Vagina (tissue), 2 donors: ENCODE measurements around the gene SPHK2. TPM values are rescaled to one million over a fixed set of nuclear protein-coding genes. Genes with fewer than 3 reads are reported as not detected.
A peak's percentile ranks its signal among the peaks of the same experiment; 100 is the strongest.

Experiments used
- DNase-seq, 2 donors: peaks; one replicate each; pipeline ENCODE4 v3.0.0-alpha.2; 2017; ENCODE audit errors: extremely low spot score in 2 of 2
- H3K27ac ChIP-seq: fragments of 200-600 bp; sonication (generic); one replicate; pipeline ENCODE4 v1.5.1; 2019
- H3K27me3 ChIP-seq: fragments of 200-600 bp; sonication (generic); one replicate; pipeline ENCODE4 v1.5.1; 2019
- H3K36me3 ChIP-seq, 2 donors: fragments of 200-600 bp; sonication (generic); one replicate each; pipeline ENCODE4 v1.5.1; 2017 to 2019
- H3K4me1 ChIP-seq: fragments of 200-600 bp; sonication (generic); one replicate; pipeline ENCODE4 v1.5.1; 2019
- H3K4me3 ChIP-seq, 2 donors: fragments of 200-600 bp; sonication (generic); 1 replicate in 1 of 2; 2 replicates in 1 of 2; pipeline ENCODE4 v1.5.1; 2016 to 2019
- H3K9me3 ChIP-seq: fragments of 200-600 bp; sonication (generic); one replicate; pipeline ENCODE4 v1.5.1; 2019
- POLR2A ChIP-seq, 2 donors: fragments of 450-650 bp; IDR thresholded peaks; one replicate each; pipeline ENCODE4 v1.6.1; 2017; ENCODE audit warnings: antibody characterized with exemption in 2 of 2, mild to moderate bottlenecking in 2 of 2, moderate library complexity in 2 of 2
- POLR2AphosphoS5 ChIP-seq, 2 donors: sonication (generic); formaldehyde crosslinking; IDR thresholded peaks; one replicate each; pipeline ENCODE4 v1.9.0; 2017; ENCODE audit warnings: antibody characterized with exemption in 2 of 2, mild to moderate bottlenecking in 2 of 2, low read depth in 1 of 2; ENCODE audit not compliant: insufficient read depth in 1 of 2
- intact Hi-C: fragments of 100-400 bp; cut with DNase I; formaldehyde crosslinking; loops from one replicate; pipeline ENCODE4 v1.15.1; 2023
- total RNA-seq: library from RNA; depleted of rRNA; stranded (reverse); fragments of >200 nt; gene quantifications from one replicate; pipeline ENCODE4 v1.2.3, GENCODE V29; 2016
- TF ChIP-seq, protein P1 (sequence below), 3 experiments: fragments of 450-650 bp in 2 of 3; fragments of 200-600 bp in 1 of 3; sonication (generic) in 1 of 3; IDR thresholded peaks; one replicate each; pipeline ENCODE4 v1.5.1; 2017 to 2019; ENCODE audit warnings: antibody characterized with exemption in 3 of 3, mild to moderate bottlenecking in 2 of 3, moderate library complexity in 2 of 3

SPHK2 gene
- total RNA-seq, 1 donor from 2014 or later, result 19.9 TPM

DNA sequence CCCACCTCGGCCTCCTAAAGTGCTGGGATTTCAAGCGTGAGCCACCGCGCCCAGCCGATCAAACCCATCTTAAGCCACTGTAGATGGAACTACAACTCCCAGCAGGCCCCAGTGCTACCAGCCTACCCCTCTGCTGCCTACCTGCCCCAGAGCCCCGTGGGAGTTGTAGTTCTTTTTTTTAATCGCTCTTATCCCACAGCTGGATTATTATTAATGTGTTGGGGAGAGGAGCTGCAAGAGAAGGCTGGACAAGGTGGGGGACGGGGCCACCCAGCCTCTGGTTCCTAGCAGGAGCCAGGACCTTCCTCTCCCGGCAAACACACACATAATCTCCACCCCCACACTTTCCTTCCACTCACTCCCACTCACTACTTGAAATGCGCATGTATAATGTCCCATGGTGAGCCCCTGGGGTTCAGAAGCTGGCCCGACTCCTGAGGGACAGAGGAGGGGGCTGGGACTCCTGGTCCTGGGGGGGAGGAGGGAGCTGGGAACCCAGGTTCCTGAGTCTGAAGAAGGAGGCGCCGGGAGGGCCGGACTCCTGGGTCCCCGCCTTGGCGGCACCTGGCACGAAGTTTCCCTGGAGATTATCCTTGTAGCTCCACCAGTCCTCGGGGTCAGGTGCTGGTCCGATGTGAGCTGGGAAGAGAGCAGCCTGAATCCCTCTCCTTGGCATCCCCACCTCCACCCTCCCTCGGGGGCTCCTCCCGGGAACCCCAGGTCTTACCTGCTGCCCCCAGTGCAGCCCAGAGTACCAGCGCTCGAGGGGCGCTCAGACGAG lies 25.7 kb downstream of the SPHK2 start:
- Histone ChIP-seq H3K36me3 (no peaks in the 10 kb centered on the region), H3K9me3 (no peaks in the 10 kb centered on the region), H3K4me3 (peak overlapping the region; percentile 56 to 64), H3K27ac (peak overlapping the region; percentile 96), H3K4me1 (peaks cover 16% of the 10 kb centered on the region), H3K27me3 (no peaks in the 10 kb centered on the region)
- intact Hi-C loops, result loop anchor here (5.0 kb wide), 2 partner anchors 62 to 137 kb away; no protein-coding TSS in a partner anchor
- TF ChIP-seq POLR2AphosphoS5 (IDR thresholded peaks at IDR 0.05; ENCODE audit: insufficient read depth in 1 of 2, low read depth in 1 of 2) (peak; percentile 57 to 92), POLR2A (IDR thresholded peaks at IDR 0.05) (peak in 1 of 2 donors; percentile 8)
- TF ChIP-seq, protein P1, sequence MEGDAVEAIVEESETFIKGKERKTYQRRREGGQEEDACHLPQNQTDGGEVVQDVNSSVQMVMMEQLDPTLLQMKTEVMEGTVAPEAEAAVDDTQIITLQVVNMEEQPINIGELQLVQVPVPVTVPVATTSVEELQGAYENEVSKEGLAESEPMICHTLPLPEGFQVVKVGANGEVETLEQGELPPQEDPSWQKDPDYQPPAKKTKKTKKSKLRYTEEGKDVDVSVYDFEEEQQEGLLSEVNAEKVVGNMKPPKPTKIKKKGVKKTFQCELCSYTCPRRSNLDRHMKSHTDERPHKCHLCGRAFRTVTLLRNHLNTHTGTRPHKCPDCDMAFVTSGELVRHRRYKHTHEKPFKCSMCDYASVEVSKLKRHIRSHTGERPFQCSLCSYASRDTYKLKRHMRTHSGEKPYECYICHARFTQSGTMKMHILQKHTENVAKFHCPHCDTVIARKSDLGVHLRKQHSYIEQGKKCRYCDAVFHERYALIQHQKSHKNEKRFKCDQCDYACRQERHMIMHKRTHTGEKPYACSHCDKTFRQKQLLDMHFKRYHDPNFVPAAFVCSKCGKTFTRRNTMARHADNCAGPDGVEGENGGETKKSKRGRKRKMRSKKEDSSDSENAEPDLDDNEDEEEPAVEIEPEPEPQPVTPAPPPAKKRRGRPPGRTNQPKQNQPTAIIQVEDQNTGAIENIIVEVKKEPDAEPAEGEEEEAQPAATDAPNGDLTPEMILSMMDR (IDR thresholded peaks at IDR 0.05), result no peak
- DNase-seq, result no peak

DNA sequence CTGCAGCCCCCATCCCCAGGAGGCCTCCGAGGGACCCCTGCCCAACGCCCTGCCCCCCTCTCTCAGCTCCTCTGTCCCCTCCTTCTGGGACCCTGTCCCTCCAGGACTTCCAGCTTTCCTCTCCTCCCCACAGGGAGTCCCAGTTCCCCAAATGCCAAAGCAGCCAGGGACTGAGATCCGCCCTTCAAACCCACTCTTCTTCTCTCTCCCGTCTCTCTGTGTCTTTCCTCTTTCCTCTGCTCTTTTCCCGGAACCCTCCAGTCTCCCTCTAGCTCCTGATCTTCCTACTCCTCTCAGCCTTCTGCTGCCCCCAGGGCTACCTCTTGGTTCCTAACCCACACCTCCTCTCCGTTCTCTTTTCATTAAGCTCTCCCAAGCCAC lies 26.3 kb downstream of the SPHK2 start:
- Histone ChIP-seq H3K9me3 (no peaks in the 10 kb centered on the region), H3K4me3 (peak overlapping the region; percentile 56 to 64), H3K27me3 (no peaks in the 10 kb centered on the region), H3K4me1 (peaks cover 16% of the 10 kb centered on the region), H3K36me3 (no peaks in the 10 kb centered on the region), H3K27ac (peak overlapping the region; percentile 96)
- no peak for TF ChIP-seq POLR2AphosphoS5 (IDR thresholded peaks at IDR 0.05; ENCODE audit: insufficient read depth in 1 of 2, low read depth in 1 of 2)
- TF ChIP-seq, protein P1 (IDR thresholded peaks at IDR 0.05), result no peak
- no peak for TF ChIP-seq POLR2A (IDR thresholded peaks at IDR 0.05)
- intact Hi-C loops, result loop anchor here (5.0 kb wide), 2 partner anchors 62 to 137 kb away; no protein-coding TSS in a partner anchor
- no peak for DNase-seq

DNA sequence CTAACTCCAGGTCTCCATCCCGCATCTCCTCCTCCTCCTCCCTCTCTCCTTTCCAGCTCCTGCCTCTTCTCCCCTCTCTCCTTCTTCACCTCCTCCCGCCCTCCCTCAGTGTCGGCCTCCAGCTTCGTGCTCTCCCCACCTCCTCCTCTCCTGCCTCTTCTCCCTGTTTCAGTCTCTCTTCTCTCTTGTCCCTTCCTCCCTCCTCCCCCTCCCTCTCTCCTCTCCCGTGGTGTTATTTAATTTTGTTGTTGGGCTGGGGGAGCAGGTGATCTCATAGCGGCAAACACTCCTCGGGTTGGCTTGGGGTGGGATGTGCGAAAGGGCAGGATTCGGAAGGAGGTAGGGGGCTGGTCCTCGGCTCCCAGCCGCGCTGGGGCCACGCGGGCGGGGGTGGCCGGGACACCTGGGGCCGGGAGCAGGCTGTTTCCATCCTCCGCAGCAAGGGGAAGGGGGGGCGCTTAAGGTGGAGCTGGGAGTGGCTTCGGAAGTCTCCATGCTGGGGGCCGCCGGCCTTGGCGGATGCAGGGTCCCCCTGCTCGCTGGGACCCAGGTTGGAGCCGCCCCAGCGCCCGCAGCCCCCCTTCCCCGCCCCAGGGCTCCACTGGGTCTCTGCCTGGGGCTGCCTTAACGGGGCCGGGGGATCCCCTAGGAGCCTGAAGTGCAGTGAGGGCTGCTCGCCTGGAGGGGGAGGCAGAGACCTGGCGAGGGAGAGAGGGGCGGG lies 26.9 kb downstream of the SPHK2 start, which contains the start of gene CA11:
Gene CA11, minus strand, starts transcription at position 187 of the 721 bp plus-strand sequence. CDS start 555 bp downstream, outside the sequence.
- peak in 1 of 2 donors; percentile 94 for DNase-seq

DNA sequence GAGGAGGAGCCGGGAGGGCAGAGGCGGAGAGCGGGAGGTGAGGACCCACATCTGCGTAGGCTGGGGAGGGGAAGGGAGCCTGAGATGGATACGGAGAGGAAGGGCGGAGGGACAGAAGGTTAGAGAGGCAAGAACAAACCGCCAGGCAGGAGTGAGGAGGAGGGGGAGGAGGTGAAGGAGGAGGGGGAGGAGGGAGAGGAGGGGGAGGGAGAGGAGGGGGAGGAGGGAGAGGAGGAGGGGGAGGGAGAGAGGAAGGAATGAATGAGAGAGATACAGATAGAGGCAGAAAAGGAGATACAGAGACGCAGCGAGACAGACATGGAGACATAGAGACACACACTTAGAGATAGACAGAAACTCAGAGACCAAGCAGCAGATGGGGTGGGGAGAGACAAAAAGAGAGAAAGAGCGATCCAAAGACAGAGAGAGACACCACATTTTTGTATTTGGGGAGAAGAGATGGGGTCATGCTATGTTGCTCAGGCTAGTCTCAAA lies 27.5 kb downstream of the SPHK2 start:
- no peaks in the 10 kb centered on the region for H3K27me3 ChIP-seq
- intact Hi-C loops, result loop anchor here (5.0 kb wide), 2 partner anchors 61 to 136 kb away; no protein-coding TSS in a partner anchor
- no peaks in the 10 kb centered on the region for H3K9me3 ChIP-seq
- H3K4me3 ChIP-seq, result peak overlapping the region; percentile 56 to 64
- H3K4me1 ChIP-seq, result peaks cover 16% of the 10 kb centered on the region
- TF ChIP-seq, protein P1 (IDR thresholded peaks at IDR 0.05), result no peak
- TF ChIP-seq POLR2AphosphoS5 (IDR thresholded peaks at IDR 0.05; ENCODE audit: insufficient read depth in 1 of 2, low read depth in 1 of 2) (no peak), POLR2A (IDR thresholded peaks at IDR 0.05) (no peak)
- DNase-seq, result no peak
- no peaks in the 10 kb centered on the region for H3K36me3 ChIP-seq
- H3K27ac ChIP-seq, result peak overlapping the region; percentile 96

More for the DNA sequence above, 26.9 kb downstream of the SPHK2 start, which contains the start of gene CA11:
- Histone ChIP-seq H3K36me3 (no peaks in the 10 kb centered on the region), H3K27me3 (no peaks in the 10 kb centered on the region), H3K4me1 (peaks cover 16% of the 10 kb centered on the region), H3K27ac (peak within 1 kb of the TSS; percentile 96), H3K9me3 (no peaks in the 10 kb centered on the region), H3K4me3 (peak within 1 kb of the TSS; percentile 56 to 64)
- peak in 1 of 2 donors; percentile 39 for TF ChIP-seq POLR2A (IDR thresholded peaks at IDR 0.05)
- peak; percentile 23 to 83 for TF ChIP-seq POLR2AphosphoS5 (IDR thresholded peaks at IDR 0.05; ENCODE audit: insufficient read depth in 1 of 2, low read depth in 1 of 2)
- TF ChIP-seq, protein P1 (IDR thresholded peaks at IDR 0.05), result peak; percentile 77 to 86 (median 82)
- intact Hi-C loops, result loop anchor here (5.0 kb wide), 2 partner anchors 61 to 136 kb away; no protein-coding TSS in a partner anchor
